T-cell (primary cell): ENCODE results near the gene NMT2. TPM values are rescaled to one million over a fixed set of nuclear protein-coding genes. Genes with fewer than 3 reads are reported as not detected.

Experiments used
- ATAC-seq, 4 experiments: fragments of 200-7000 bp in 3 of 4; fragments of 150-1000 bp in 1 of 4; cut with Tn5 transposase; replicated peaks in 1 of 4; 1 replicate in 3 of 4; 2 replicates in 1 of 4; pipeline ENCODE4 v1.10.0; 2021; ENCODE audit warnings: moderate library complexity in 3 of 4, mild to moderate bottlenecking in 2 of 4, moderate number of reproducible peaks in 1 of 4
- CTCF ChIA-PET, 2 donors: fragments of 300-600 bp; sonication (Branson Sonifier 250); formaldehyde crosslinking; loops; one replicate each; lab custom pipeline; 2022; ENCODE audit warnings: antibody characterized with exemption in 2 of 2; lab: Charles Lee
- POLR2A ChIA-PET, 2 donors: fragments of 300-600 bp; sonication (Branson Sonifier 250); formaldehyde crosslinking; loops; one replicate each; lab custom pipeline; 2022; ENCODE audit warnings: antibody characterized with exemption in 2 of 2; lab: Charles Lee
- DNase-seq, 35 experiments: peaks; one replicate each; pipeline versions ENCODE4 v3.0.0 to v3.0.0-alpha.2; 2013 to 2023
- H3K27ac ChIP-seq: one replicate; pipeline ENCODE4 v1.5.1; 2013; ENCODE audit warnings: low read length
- H3K27me3 ChIP-seq, 2 experiments: replicated peaks in 1 of 2; 1 replicate in 1 of 2; 2 replicates in 1 of 2; pipeline versions ENCODE4 v1.6.1 to v1.7.0; 2013; ENCODE audit warnings: low read length in 1 of 2, mixed read lengths in 1 of 2; ENCODE audit not compliant: control insufficient read depth in 2 of 2, insufficient read depth in 2 of 2; ENCODE audit errors: extremely low read depth in 1 of 2
- H3K36me3 ChIP-seq, 2 donors: 1 replicate in 1 of 2; 2 replicates in 1 of 2; pipeline versions ENCODE4 v1.6.1 to v1.7.0; 2013; ENCODE audit warnings: low read length in 1 of 2; ENCODE audit not compliant: control insufficient read depth in 2 of 2, insufficient read depth in 1 of 2; ENCODE audit errors: extremely low read depth in 1 of 2
- H3K4me1 ChIP-seq, 2 experiments: 1 replicate in 1 of 2; 2 replicates in 1 of 2; pipeline versions ENCODE4 v1.6.1 to v1.7.0; 2013; ENCODE audit warnings: low read length in 2 of 2, mixed read lengths in 1 of 2; ENCODE audit not compliant: insufficient read depth in 2 of 2, control insufficient read depth in 1 of 2; ENCODE audit errors: extremely low read depth in 1 of 2
- H3K4me3 ChIP-seq, 2 donors: 1 replicate in 1 of 2; 2 replicates in 1 of 2; pipeline versions ENCODE4 v1.5.1 to v1.7.0; 2013; ENCODE audit warnings: mild to moderate bottlenecking in 2 of 2, low read length in 1 of 2, moderate library complexity in 1 of 2; ENCODE audit not compliant: control insufficient read depth in 1 of 2; ENCODE audit errors: extremely low read depth in 1 of 2
- H3K9me3 ChIP-seq: 2 replicates; pipeline ENCODE4 v1.7.0; 2013
- H3K27ac Mint-ChIP-seq, 2 donors: one replicate each; pipeline ENCODE4 v1.8.0; 2020 to 2021; ENCODE audit warnings: mild to moderate bottlenecking in 2 of 2, mixed read lengths in 2 of 2
- H3K27me3 Mint-ChIP-seq, 2 donors: one replicate each; pipeline ENCODE4 v1.8.0; 2021 to 2022; ENCODE audit warnings: mixed read lengths in 2 of 2
- H3K36me3 Mint-ChIP-seq: one replicate; pipeline ENCODE4 v1.8.0; 2021; ENCODE audit warnings: mixed read lengths
- H3K4me1 Mint-ChIP-seq, 3 donors: one replicate each; pipeline ENCODE4 v1.8.0; 2020 to 2022; ENCODE audit warnings: mixed read lengths in 3 of 3, mild to moderate bottlenecking in 1 of 3
- H3K4me3 Mint-ChIP-seq, 3 donors: one replicate each; pipeline ENCODE4 v1.8.0; 2020 to 2022; ENCODE audit warnings: mild to moderate bottlenecking in 3 of 3, mixed read lengths in 3 of 3, moderate library complexity in 3 of 3
- H3K9me3 Mint-ChIP-seq, 3 donors: one replicate each; pipeline ENCODE4 v1.8.0; 2020 to 2022; ENCODE audit warnings: mixed read lengths in 3 of 3
- WGBS: methylation state at CpG from one replicate; pipeline ENCODE4 v1.1.5; 2013; ENCODE audit warnings: missing lambda C conversion rate; ENCODE audit not compliant: insufficient coverage; 5-methylcytosine and 5-hydroxymethylcytosine counted together
- total RNA-seq, 35 experiments: library from RNA in 6 of 35; stranded (reverse) in 6 of 35; fragments of 120-200 nt in 1 of 35; gene quantifications; one replicate each; pipeline versions ENCODE4 v1.2.1 to v1.2.4 and lab custom pipeline; 2013 to 2026

Gene NMT2
- total RNA-seq, 5 donors from 2014 or later (not counting 1 experiment from before 2014, with no cell fraction given), result 35.5 to 80.4 (median 40.8) TPM

GRCh38 chr10:15200626-15201025 lies 32.1 kb upstream of the NMT2 start:
- peaks cover 17 to 31% of the 10 kb centered on the region in 2 experiments for H3K4me1 ChIP-seq
- Mint-ChIP-seq H3K4me1 (peaks cover 18 to 74% (median 29%) of the 10 kb centered on the region in 3 donors), H3K9me3 (no peaks in the 10 kb centered on the region), H3K36me3 (no peaks in the 10 kb centered on the region), H3K27ac (peak overlapping the region in 1 of 2 donors; percentile 59), H3K4me3 (no peak overlapping the region), H3K27me3 (no peaks in the 10 kb centered on the region)
- H3K9me3 ChIP-seq, result no peaks in the 10 kb centered on the region
- ChIA-PET POLR2A (no interaction called here), CTCF (no interaction called here)
- DNase-seq, result no peak
- WGBS, result no CpG with 5 or more reads among the region's 2 CpGs
- H3K27me3 ChIP-seq, result no peaks in the 10 kb centered on the region
- no peak for ATAC-seq
- no peaks in the 10 kb centered on the region for H3K36me3 ChIP-seq
- H3K27ac ChIP-seq, result no peak overlapping the region
- no peak overlapping the region for H3K4me3 ChIP-seq

- Mint-ChIP-seq H3K36me3 (no peaks in the 10 kb centered on the region), H3K27ac (peak overlapping the region in 1 of 2 donors; percentile 95), H3K4me1 (peaks cover 15 to 64% (median 25%) of the 10 kb centered on the region in 3 donors), H3K9me3 (no peaks in the 10 kb centered on the region), H3K27me3 (no peaks in the 10 kb centered on the region), H3K4me3 (peak overlapping the region in 1 of 3 donors; percentile 62)
- POLR2A ChIA-PET, result no interaction called here
- Histone ChIP-seq H3K36me3 (no peaks in the 10 kb centered on the region), H3K9me3 (no peaks in the 10 kb centered on the region), H3K27me3 (no peaks in the 10 kb centered on the region), H3K4me3 (no peak overlapping the region), H3K4me1 (peaks cover 17 to 32% of the 10 kb centered on the region in 2 experiments), H3K27ac (peak overlapping the region; percentile 50)
- no peak for DNase-seq
- no peak for ATAC-seq
- 88% methylated on average over 4 of the region's 4 CpGs for WGBS
- CTCF ChIA-PET, result no interaction called here
Measured at GRCh38 chr10:15197911-15198310, 29.4 kb upstream of the NMT2 start.

- peaks cover 10 to 61% (median 30%) of the 10 kb centered on the region in 3 donors for H3K4me1 Mint-ChIP-seq
Measured at GRCh38 chr10:15197276-15197675, 28.8 kb upstream of the NMT2 start.

GRCh38 chr10:15196021-15196834 lies 27.7 kb upstream of the NMT2 start:
- Histone ChIP-seq H3K27me3 (no peaks in the 10 kb centered on the region), H3K4me3 (peak overlapping the region in 1 of 2 donors; percentile 9), H3K27ac (peak overlapping the region; percentile 47), H3K9me3 (no peaks in the 10 kb centered on the region), H3K36me3 (no peaks in the 10 kb centered on the region), H3K4me1 (peaks cover 15 to 32% of the 10 kb centered on the region in 2 experiments)
- no peaks in the 10 kb centered on the region for H3K9me3 Mint-ChIP-seq
- ChIA-PET CTCF (interaction anchor here (0.6 to 0.8 kb wide), 3 partner anchors 25 to 344 kb away, joined by 3 to 5 read pairs (median 4); no protein-coding TSS in a partner anchor), POLR2A (interaction anchor here in 1 of 2 donors (1.0 kb wide), 1 partner anchor 23 kb away, joined by 7 read pairs; no protein-coding TSS in a partner anchor)
- DNase-seq, result peak in 3 of 35 experiments; percentile 8 to 38 (median 10)
- H3K4me3 Mint-ChIP-seq, result peak overlapping the region; percentile 34 to 72 (median 41)
- 90% methylated on average over 12 of the region's 12 CpGs for WGBS
- peak overlapping the region in 1 of 2 donors; percentile 82 for H3K27ac Mint-ChIP-seq
- H3K36me3 Mint-ChIP-seq, result no peaks in the 10 kb centered on the region
- ATAC-seq, result peak in 1 of 4 experiments; percentile 35
- H3K4me1 Mint-ChIP-seq, result peaks cover 8 to 59% (median 30%) of the 10 kb centered on the region in 3 donors
- no peaks in the 10 kb centered on the region for H3K27me3 Mint-ChIP-seq

More at GRCh38 chr10:15197276-15197675, 28.8 kb upstream of the NMT2 start:
- Histone ChIP-seq H3K36me3 (no peaks in the 10 kb centered on the region), H3K27me3 (no peaks in the 10 kb centered on the region), H3K4me3 (no peak overlapping the region), H3K4me1 (peaks cover 15 to 32% of the 10 kb centered on the region in 2 experiments), H3K9me3 (no peaks in the 10 kb centered on the region), H3K27ac (peak overlapping the region; percentile 50)
- ATAC-seq, result peak; percentile 44 to 91 (median 80)
- peak overlapping the region in 2 of 3 donors; percentile 62 to 72 for H3K4me3 Mint-ChIP-seq
- H3K27ac Mint-ChIP-seq, result peak overlapping the region in 1 of 2 donors; percentile 95
- no CpG with 5 or more reads among the region's 2 CpGs for WGBS
- POLR2A ChIA-PET, result interaction anchor here in 1 of 2 donors (0.6 to 1.0 kb wide), 2 partner anchors 12 to 24 kb away, joined by 3 to 7 read pairs; no protein-coding TSS in a partner anchor
- no peak for DNase-seq
- no peaks in the 10 kb centered on the region for H3K36me3 Mint-ChIP-seq
- no peaks in the 10 kb centered on the region for H3K9me3 Mint-ChIP-seq
- CTCF ChIA-PET, result interaction anchor here in 1 of 2 donors (0.6 to 0.7 kb wide), 2 partner anchors 61 to 172 kb away, joined by 3 to 4 read pairs; no protein-coding TSS in a partner anchor
- H3K27me3 Mint-ChIP-seq, result no peaks in the 10 kb centered on the region

GRCh38 chr10:15189133-15189885 lies 20.8 kb upstream of the NMT2 start:
- ChIA-PET POLR2A (interaction anchor here in 1 of 2 donors (0.6 kb wide), 2 partner anchors 16 to 21 kb away, joined by 4 to 7 read pairs; partner anchors contain the start of gene NMT2), CTCF (interaction anchor here in 1 of 2 donors (0.6 to 0.8 kb wide), 2 partner anchors 59 to 231 kb away, joined by 3 to 7 read pairs; no protein-coding TSS in a partner anchor)
- ATAC-seq, result no peak
- H3K4me1 Mint-ChIP-seq, result peaks cover 43 to 59% (median 52%) of the 10 kb centered on the region in 3 donors
- H3K36me3 Mint-ChIP-seq, result no peaks in the 10 kb centered on the region
- Histone ChIP-seq H3K4me1 (peaks cover 19 to 41% of the 10 kb centered on the region in 2 experiments), H3K36me3 (no peaks in the 10 kb centered on the region), H3K27ac (peak overlapping the region; percentile 13), H3K9me3 (no peaks in the 10 kb centered on the region), H3K27me3 (no peaks in the 10 kb centered on the region), H3K4me3 (peak overlapping the region in 1 of 2 donors; percentile 5)
- 67% methylated on average over 1 of the region's 11 CpGs for WGBS
- H3K27me3 Mint-ChIP-seq, result no peaks in the 10 kb centered on the region
- H3K27ac Mint-ChIP-seq, result peak overlapping the region; percentile 68 to 74
- H3K9me3 Mint-ChIP-seq, result no peaks in the 10 kb centered on the region
- peak overlapping the region in 1 of 3 donors; percentile 25 for H3K4me3 Mint-ChIP-seq
- no peak for DNase-seq
